Right cardiac atrium (tissue), 5 donors: Measurements from ENCODE around the gene DVL3. TPM values are rescaled to one million over a fixed set of nuclear protein-coding genes. Genes with fewer than 3 reads are reported as not detected.
A peak's percentile ranks its signal among the peaks of the same experiment; 100 is the strongest.
"Not testable (repeated sequence)": the region's sequence is repeated elsewhere in the genome, so short reads cannot be mapped to it uniquely, and the experiment has no call there.

Experiments used
- ATAC-seq, 2 donors: fragments of 200-7000 bp; cut with Tn5 transposase; one replicate each; pipeline versions ENCODE4 v1.8.0 to v1.9.1; 2020; ENCODE audit warnings: moderate library complexity in 2 of 2, mild to moderate bottlenecking in 1 of 2
- DNase-seq, 3 donors: peaks; one replicate each; pipeline ENCODE4 v3.0.0-alpha.2; 2020
- H3K27ac ChIP-seq: one replicate; pipeline ENCODE4 v1.5.1; 2013; ENCODE audit warnings: mild to moderate bottlenecking, low read length, control low read depth, moderate library complexity
- H3K27me3 ChIP-seq: one replicate; pipeline ENCODE4 v1.6.1; 2013; ENCODE audit not compliant: control insufficient read depth, insufficient read depth
- H3K4me1 ChIP-seq: one replicate; pipeline ENCODE4 v1.6.1; 2013; ENCODE audit warnings: low read length; ENCODE audit not compliant: control insufficient read depth, insufficient read depth
- H3K4me3 ChIP-seq: one replicate; pipeline ENCODE4 v1.5.1; 2013; ENCODE audit warnings: low read length, control low read depth
- H3K9me3 ChIP-seq: one replicate; pipeline ENCODE4 v1.6.1; 2013; ENCODE audit warnings: low read length; ENCODE audit not compliant: control insufficient read depth
- WGBS: extraction: QIAGEN DNeasy Blood & Tissue Kit; methylation state at CpG from one replicate; pipeline ENCODE4 v1.1.7; 2013; 5-methylcytosine and 5-hydroxymethylcytosine counted together
- intact Hi-C, 4 donors: fragments of 100-400 bp; cut with DNase I; formaldehyde crosslinking; loops; one replicate each; pipeline versions ENCODE4 v1.11.0 to v1.14.0; 2022 to 2023
- polyA plus RNA-seq: library from polyadenylated mRNA; stranded (reverse); fragments of 200-250 nt; gene quantifications from one replicate; pipeline ENCODE4 v1.2.3, GENCODE V29; 2013
- total RNA-seq, 4 donors: library from RNA; stranded (reverse); fragmentation: NEBNext Ultra II Directional; extraction: Animal tissue kit (Norgen Biotek cat#: 25700); gene quantifications; one replicate each; pipeline ENCODE4 v1.2.1, GENCODE V29; 2021
- donor health status: healthy with polysubstance abuse.
- donor health status: DM: no; HTN: yes; CAD: no.
- donor health status: DM: no; HTN: no; CAD: no.
- donor health status: DM: no; HTN: yes; CAD: no; lungs with severe emphysema.
- donor health status: DM: yes; HTN: yes; CAD: no.

The DVL3 gene
- total and polyA plus RNA-seq, 5 donors = 39.8 to 67.4 (median 65.0) TPM

GRCh38 chr3:184149770-184150169 lies 5.4 kb upstream of the DVL3 start:
- intact Hi-C loops = loop anchor here in 2 of 4 donors (5.0 to 10.0 kb wide), 3 partner anchors 38 to 95 kb away; partner anchors contain the start of genes ABCF3 (in 1 of the 2), ALG3 (in 1 of the 2) and EEF1AKMT4 (in 1 of the 2)

GRCh38 chr3:184155644-184156521 lies 706 bp downstream of the DVL3 start:
- under 1% methylated on average over 47 of the region's 47 CpGs for WGBS
- DNase-seq (no peak), ATAC-seq (peak; percentile 3 to 14)
- H3K27ac ChIP-seq = peak overlapping the region; percentile 98
- H3K9me3 ChIP-seq = no peaks in the 10 kb centered on the region
- H3K27me3 ChIP-seq = no peaks in the 10 kb centered on the region
- peaks cover 15% of the 10 kb centered on the region for H3K4me1 ChIP-seq
- intact Hi-C loops = no loop called here
- peak overlapping the region; percentile 99 for H3K4me3 ChIP-seq

More at GRCh38 chr3:184149770-184150169, 5.4 kb upstream of the DVL3 start:
- not testable (repeated sequence) for H3K27ac ChIP-seq, H3K4me3 ChIP-seq, H3K9me3 ChIP-seq, H3K4me1 ChIP-seq, ATAC-seq, H3K27me3 ChIP-seq, DNase-seq
- 61% methylated on average over 6 of the region's 6 CpGs for WGBS

DNA sequence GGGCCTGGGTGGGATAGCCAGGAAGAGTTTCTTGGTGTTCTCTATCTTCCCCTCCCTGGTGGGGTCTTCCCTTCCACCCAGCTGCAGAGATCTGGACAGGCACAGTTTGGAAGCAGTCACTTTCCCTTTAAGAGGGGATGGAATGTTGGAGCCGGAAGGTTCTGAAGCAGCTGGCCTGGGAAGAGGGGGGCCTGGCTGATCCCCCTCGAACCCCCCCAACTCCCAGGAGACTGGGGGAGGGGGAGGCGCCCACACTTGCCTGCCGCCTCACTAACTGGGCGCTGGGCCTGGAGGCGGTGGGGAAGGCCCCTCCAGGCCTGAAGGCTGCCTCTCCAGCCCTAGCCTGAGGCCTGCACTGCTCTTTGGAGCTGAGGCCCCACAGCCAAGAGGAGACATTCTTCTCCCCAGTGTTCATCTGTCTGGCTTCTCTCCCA lies 1.4 kb downstream of the DVL3 start:
- peak overlapping the region; percentile 98 for H3K27ac ChIP-seq
- no peaks in the 10 kb centered on the region for H3K27me3 ChIP-seq
- H3K4me1 ChIP-seq = peaks cover 17% of the 10 kb centered on the region
- ATAC-seq = peak; percentile 63 to 76
- DNase-seq = peak; percentile 74 to 91 (median 89)
- WGBS = 1% methylated on average over 6 of the region's 6 CpGs
- H3K4me3 ChIP-seq = peak overlapping the region; percentile 99
- H3K9me3 ChIP-seq = no peaks in the 10 kb centered on the region
- intact Hi-C loops = no loop called here

- no peak for ATAC-seq
- Histone ChIP-seq H3K27me3 (no peaks in the 10 kb centered on the region), H3K4me3 (peak overlapping the region; percentile 99), H3K9me3 (no peaks in the 10 kb centered on the region), H3K4me1 (peaks cover 19% of the 10 kb centered on the region), H3K27ac (peak overlapping the region; percentile 98)
- intact Hi-C loops = no loop called here
- DNase-seq = no peak
Measured at GRCh38 chr3:184157206-184157605, 2.0 kb downstream of the DVL3 start.

DNA sequence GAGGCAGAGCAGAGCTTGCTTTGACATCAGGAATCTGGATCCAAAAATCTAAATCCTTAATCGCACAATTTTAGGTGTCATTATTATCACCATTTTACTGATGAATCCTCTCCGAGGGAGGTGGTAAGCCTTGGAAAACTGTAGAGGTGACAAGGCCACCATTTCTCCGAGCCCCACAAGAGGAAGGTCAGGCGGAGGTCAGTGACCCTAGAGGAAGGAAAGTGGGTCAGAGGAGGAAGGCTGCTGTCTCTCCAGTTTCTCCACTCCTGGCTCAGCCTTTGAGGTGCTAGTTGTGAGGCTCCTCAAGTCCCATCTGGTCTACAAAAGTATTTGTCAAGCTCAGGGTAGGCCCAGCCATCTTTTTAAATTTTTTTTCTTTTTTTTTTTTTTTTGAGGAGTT lies 3.2 kb downstream of the DVL3 start:
- H3K27me3 ChIP-seq = no peaks in the 10 kb centered on the region
- intact Hi-C loops = no loop called here
- H3K9me3 ChIP-seq = no peaks in the 10 kb centered on the region
- peaks cover 20% of the 10 kb centered on the region for H3K4me1 ChIP-seq
- no peak overlapping the region for H3K4me3 ChIP-seq
- 51% methylated on average over 4 of the region's 4 CpGs for WGBS
- DNase-seq (no peak), ATAC-seq (no peak)
- peak overlapping the region; percentile 84 for H3K27ac ChIP-seq

- Histone ChIP-seq H3K9me3 (no peaks in the 10 kb centered on the region), H3K4me1 (peaks cover 20% of the 10 kb centered on the region), H3K4me3 (no peak overlapping the region), H3K27me3 (no peaks in the 10 kb centered on the region), H3K27ac (peak overlapping the region; percentile 96)
- 23% methylated on average over 2 of the region's 2 CpGs for WGBS
- DNase-seq (no peak), ATAC-seq (no peak)
- intact Hi-C loops = no loop called here
Measured at GRCh38 chr3:184160456-184160855, 5.3 kb downstream of the DVL3 start.

- H3K4me3 ChIP-seq, intact Hi-C loops, ATAC-seq, DNase-seq, H3K9me3 ChIP-seq, H3K27me3 ChIP-seq, H3K27ac ChIP-seq: not testable (repeated sequence)
- H3K4me1 ChIP-seq = peaks cover 13% of the 10 kb centered on the region
- 68% methylated on average over 8 of the region's 8 CpGs for WGBS
Measured at GRCh38 chr3:184162571-184163070, 7.4 kb downstream of the DVL3 start.

DNA sequence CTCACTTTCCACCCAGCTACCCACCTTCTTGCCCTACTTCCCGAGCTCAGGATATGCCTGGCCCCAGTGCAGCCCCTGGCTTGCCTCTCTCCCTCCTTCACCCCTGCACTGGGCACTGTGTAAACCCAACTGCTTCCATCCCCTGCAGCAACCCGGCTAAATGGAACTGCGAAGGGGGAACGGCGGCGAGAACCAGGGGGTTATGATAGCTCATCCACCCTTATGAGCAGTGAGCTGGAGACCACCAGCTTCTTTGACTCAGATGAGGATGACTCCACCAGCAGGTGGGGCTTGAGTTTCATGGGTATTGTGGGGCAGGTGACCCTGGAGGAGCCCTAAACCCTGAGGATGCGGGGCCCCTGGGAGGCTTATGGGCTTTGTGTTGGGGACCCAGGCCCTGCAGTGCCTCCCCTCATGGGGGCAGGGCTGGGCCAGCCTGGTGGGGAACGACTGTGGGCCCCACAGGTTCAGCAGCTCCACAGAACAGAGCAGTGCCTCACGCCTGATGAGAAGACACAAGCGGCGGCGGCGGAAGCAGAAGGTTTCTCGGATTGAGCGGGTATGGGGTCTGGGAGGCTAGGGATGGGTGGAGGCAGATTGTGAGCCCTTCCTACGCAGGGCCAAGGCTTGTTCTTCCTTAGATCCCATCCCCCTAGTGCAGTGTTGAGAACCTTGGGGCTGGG lies 9.6 kb downstream of the DVL3 start:
- H3K9me3 ChIP-seq = no peaks in the 10 kb centered on the region
- H3K27ac ChIP-seq = no peak overlapping the region
- DNase-seq (no peak), ATAC-seq (no peak)
- WGBS = 91% methylated on average over 16 of the region's 16 CpGs
- intact Hi-C loops = no loop called here
- no peaks in the 10 kb centered on the region for H3K27me3 ChIP-seq
- no peak overlapping the region for H3K4me3 ChIP-seq
- peaks cover 11% of the 10 kb centered on the region for H3K4me1 ChIP-seq

- no peaks in the 10 kb centered on the region for H3K27me3 ChIP-seq
- ATAC-seq (no peak), DNase-seq (no peak)
- H3K4me3 ChIP-seq = no peak overlapping the region
- WGBS = 97% methylated on average over 3 of the region's 3 CpGs
- intact Hi-C loops = no loop called here
- no peaks in the 10 kb centered on the region for H3K9me3 ChIP-seq
- H3K4me1 ChIP-seq = peaks cover 8% of the 10 kb centered on the region
- no peak overlapping the region for H3K27ac ChIP-seq
Measured at GRCh38 chr3:184165543-184165942, 10.4 kb downstream of the DVL3 start.

- Histone ChIP-seq H3K27me3 (no peaks in the 10 kb centered on the region), H3K4me1 (peaks cover 3% of the 10 kb centered on the region), H3K4me3 (no peak overlapping the region), H3K9me3 (no peaks in the 10 kb centered on the region), H3K27ac (no peak overlapping the region)
- intact Hi-C loops = no loop called here
- ATAC-seq = no peak
- peak in 1 of 3 donors; percentile 49 for DNase-seq
- 98% methylated on average over 6 of the region's 6 CpGs for WGBS
Measured at GRCh38 chr3:184166671-184167070, 11.5 kb downstream of the DVL3 start.

DNA sequence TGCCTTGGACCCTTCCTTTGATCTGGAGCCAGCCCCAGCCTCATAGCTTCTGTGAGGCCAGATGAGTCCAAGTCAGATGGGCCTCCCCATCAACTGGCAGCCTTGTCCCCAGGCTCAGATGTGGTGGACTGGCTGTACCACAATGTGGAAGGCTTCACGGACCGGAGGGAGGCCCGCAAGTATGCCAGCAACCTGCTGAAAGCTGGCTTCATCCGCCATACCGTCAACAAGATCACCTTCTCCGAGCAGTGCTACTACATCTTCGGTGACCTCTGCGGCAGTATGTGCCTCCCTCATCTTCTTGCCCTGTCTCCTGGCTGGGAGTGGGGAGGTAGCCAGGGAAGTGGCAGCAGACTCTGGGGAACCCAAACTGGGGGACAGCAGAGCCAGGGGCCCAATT lies 12.6 kb downstream of the DVL3 start:
- no peak for DNase-seq
- intact Hi-C loops = no loop called here
- H3K27ac ChIP-seq = no peak overlapping the region
- no peaks in the 10 kb centered on the region for H3K9me3 ChIP-seq
- 93% methylated on average over 8 of the region's 8 CpGs for WGBS
- H3K4me1 ChIP-seq = no peaks in the 10 kb centered on the region
- no peak overlapping the region for H3K4me3 ChIP-seq
- H3K27me3 ChIP-seq = no peaks in the 10 kb centered on the region
- ATAC-seq = no peak
